WTC11 (cell line): ENCODE measurements around the gene MBTPS2.

Experiments used
- ATF2 ChIP-seq: sonication (generic); formaldehyde crosslinking; IDR thresholded peaks from 2 replicates; pipeline ENCODE4 v1.8.1; 2022; ENCODE audit warnings: low read depth, missing genetic modification reagents, borderline replicate concordance
- CTCF ChIP-seq: fragments of 200-600 bp; IDR thresholded peaks from 2 replicates; pipeline ENCODE4 v1.8.0; 2022; ENCODE audit warnings: antibody characterized with exemption
- ESRRA ChIP-seq: sonication (generic); formaldehyde crosslinking; IDR thresholded peaks from 2 replicates; pipeline ENCODE4 v1.8.1; 2022; ENCODE audit warnings: mild to moderate bottlenecking, missing genetic modification reagents, borderline replicate concordance
- FOXP4 ChIP-seq: sonication (generic); formaldehyde crosslinking; IDR thresholded peaks from 2 replicates; pipeline ENCODE4 v1.8.0; 2022; ENCODE audit warnings: mild to moderate bottlenecking, missing genetic modification reagents
- JUN ChIP-seq: sonication (generic); formaldehyde crosslinking; IDR thresholded peaks from 2 replicates; pipeline ENCODE4 v1.8.0; 2023; ENCODE audit warnings: mild to moderate bottlenecking, missing genetic modification reagents
- MYBL2 ChIP-seq: sonication (generic); formaldehyde crosslinking; IDR thresholded peaks from 2 replicates; pipeline ENCODE4 v1.8.1; 2023; ENCODE audit warnings: mild to moderate bottlenecking, moderate library complexity, missing genetic modification reagents
- SP1 ChIP-seq: sonication (generic); formaldehyde crosslinking; conservative IDR thresholded peaks from 2 replicates; pipeline ENCODE4 v1.8.1; 2022; ENCODE audit warnings: missing genetic modification reagents
- STAT6 ChIP-seq: sonication (generic); formaldehyde crosslinking; conservative IDR thresholded peaks from 2 replicates; pipeline ENCODE4 v1.8.1; 2023; ENCODE audit warnings: mild to moderate bottlenecking, low read depth, missing genetic modification reagents, moderate library complexity
- ZBTB43 ChIP-seq: sonication (generic); formaldehyde crosslinking; IDR thresholded peaks from 2 replicates; pipeline ENCODE4 v1.8.1; 2023; ENCODE audit warnings: mild to moderate bottlenecking, missing genetic modification reagents
- ZNF263 ChIP-seq: sonication (generic); formaldehyde crosslinking; IDR thresholded peaks from 2 replicates; pipeline ENCODE4 v1.8.1; 2022; ENCODE audit warnings: low read depth, mild to moderate bottlenecking, moderate library complexity, missing genetic modification reagents
- ZNF396 ChIP-seq: fragments of 250-450 bp; sonication (Bioruptor Pico); IDR thresholded peaks from 2 replicates; pipeline ENCODE4 v1.8.0; 2021; ENCODE audit warnings: mild to moderate bottlenecking, moderate library complexity, borderline replicate concordance

- TF ChIP-seq ZNF263, result no peak
- no peak for TF ChIP-seq ESRRA (CRISPR knock-in tag)
- TF ChIP-seq CTCF, result no peak
- TF ChIP-seq ATF2 (CRISPR knock-in tag), result no peak
- no peak for TF ChIP-seq ZBTB43 (CRISPR knock-in tag)
- TF ChIP-seq SP1 (CRISPR knock-in tag), result no peak
- no peak for TF ChIP-seq STAT6 (CRISPR knock-in tag)
- TF ChIP-seq ZNF396 (CRISPR knock-in tag), result no peak
- TF ChIP-seq FOXP4 (CRISPR knock-in tag), result no peak
- TF ChIP-seq JUN, result no peak
- no peak for TF ChIP-seq MYBL2 (CRISPR knock-in tag)
Measured at GRCh38 chrX:21847342-21847741, 7.9 kb downstream of the MBTPS2 start.
